Trophoblast cell (in vitro differentiated cells and primary cell): ENCODE data around the gene GAN.

ENCODE experiments used
- DNase-seq, 2 donors: peaks; one replicate each; pipeline ENCODE4 v3.0.0-alpha.2; 2016
- H2AFZ ChIP-seq: 2 replicates; pipeline ENCODE4 v1.6.1; 2013; ENCODE audit warnings: low read length, moderate library complexity, mild to moderate bottlenecking; ENCODE audit not compliant: insufficient read depth, poor library complexity
- H2AK5ac ChIP-seq: 2 replicates; pipeline ENCODE4 v1.6.1; 2013; ENCODE audit warnings: mild to moderate bottlenecking, low read length
- H2BK120ac ChIP-seq: 2 replicates; pipeline ENCODE4 v1.6.1; 2013; ENCODE audit warnings: low read length, mild to moderate bottlenecking, moderate library complexity; ENCODE audit not compliant: insufficient read depth, poor library complexity
- H2BK12ac ChIP-seq: 2 replicates; pipeline ENCODE4 v1.6.1; 2013; ENCODE audit warnings: mild to moderate bottlenecking, low read length, moderate library complexity
- H2BK5ac ChIP-seq: 2 replicates; pipeline ENCODE4 v1.6.1; 2013; ENCODE audit warnings: low read length, low read depth, moderate library complexity, mild to moderate bottlenecking; ENCODE audit not compliant: poor library complexity
- H3K14ac ChIP-seq: 2 replicates; pipeline ENCODE4 v1.6.1; 2013; ENCODE audit warnings: mild to moderate bottlenecking, low read length
- H3K18ac ChIP-seq: 2 replicates; pipeline ENCODE4 v1.6.1; 2013; ENCODE audit warnings: mild to moderate bottlenecking, low read length
- H3K23ac ChIP-seq: 2 replicates; pipeline ENCODE4 v1.6.1; 2013; ENCODE audit warnings: low read length
- H3K27ac ChIP-seq: 2 replicates; pipeline ENCODE4 v1.5.1; 2013; ENCODE audit warnings: low read depth, mild to moderate bottlenecking, inconsistent platforms, low read length, moderate library complexity
- H3K27me3 ChIP-seq: 2 replicates; pipeline ENCODE4 v1.6.1; 2013; ENCODE audit warnings: inconsistent platforms, mild to moderate bottlenecking, low read length, moderate library complexity; ENCODE audit not compliant: insufficient read depth
- H3K36me3 ChIP-seq, 2 experiments: 1 replicate in 1 of 2; 2 replicates in 1 of 2; pipeline ENCODE4 v1.6.1; 2013; ENCODE audit warnings: low read length in 2 of 2, mild to moderate bottlenecking in 2 of 2, moderate library complexity in 1 of 2; ENCODE audit not compliant: insufficient read depth in 2 of 2, control insufficient read depth in 1 of 2
- H3K4ac ChIP-seq: 2 replicates; pipeline ENCODE4 v1.6.1; 2013; ENCODE audit warnings: low read depth, mild to moderate bottlenecking, low read length, moderate library complexity
- H3K4me1 ChIP-seq, 2 experiments: 1 replicate in 1 of 2; 2 replicates in 1 of 2; pipeline ENCODE4 v1.6.1; 2013; ENCODE audit warnings: low read length in 2 of 2, mild to moderate bottlenecking in 2 of 2, moderate library complexity in 1 of 2; ENCODE audit not compliant: insufficient read depth in 2 of 2, control insufficient read depth in 1 of 2
- H3K4me2 ChIP-seq: 2 replicates; pipeline ENCODE4 v1.6.1; 2013; ENCODE audit warnings: inconsistent platforms, mild to moderate bottlenecking, low read length, moderate library complexity
- H3K4me3 ChIP-seq: 2 replicates; pipeline ENCODE4 v1.5.1; 2013; ENCODE audit warnings: mild to moderate bottlenecking, low read depth, low read length, inconsistent platforms
- H3K79me1 ChIP-seq: one replicate; pipeline ENCODE4 v1.6.1; 2013; ENCODE audit warnings: low read length
- H3K79me2 ChIP-seq: 2 replicates; pipeline ENCODE4 v1.6.1; 2013; ENCODE audit warnings: low read length, mild to moderate bottlenecking; ENCODE audit not compliant: control insufficient read depth, insufficient read depth, poor library complexity
- H3K9ac ChIP-seq: 2 replicates; pipeline ENCODE4 v1.6.1; 2013; ENCODE audit warnings: mild to moderate bottlenecking, low read length
- H3K9me3 ChIP-seq: 2 replicates; pipeline ENCODE4 v1.6.1; 2013; ENCODE audit warnings: low read depth, mild to moderate bottlenecking, control low read depth, inconsistent platforms, low read length; ENCODE audit not compliant: insufficient read depth
- H4K12ac ChIP-seq: 2 replicates; pipeline ENCODE4 v1.6.1; 2013; ENCODE audit warnings: low read depth, mild to moderate bottlenecking, low read length, moderate library complexity
- H4K8ac ChIP-seq: 2 replicates; pipeline ENCODE4 v1.6.1; 2013; ENCODE audit warnings: low read depth, mild to moderate bottlenecking, low read length, moderate library complexity
- H4K91ac ChIP-seq: one replicate; pipeline ENCODE4 v1.6.1; 2013; ENCODE audit warnings: low read depth, mild to moderate bottlenecking, low read length, moderate library complexity
- WGBS: extraction: QIAGEN DNeasy Blood & Tissue Kit; methylation state at CpG from one replicate; pipeline ENCODE4 v1.1.7; 2013; ENCODE audit warnings: missing lambda C conversion rate; ENCODE audit not compliant: insufficient read length, insufficient coverage; ENCODE audit errors: extremely low coverage; 5-methylcytosine and 5-hydroxymethylcytosine counted together

GAN gene

GRCh38 chr16:81378049-81378448 lies 63.3 kb downstream of the GAN start:
- DNase-seq, result no peak
- H3K4ac ChIP-seq, result no peak overlapping the region
- H3K23ac ChIP-seq, result no peak overlapping the region
- no peak overlapping the region for H3K18ac ChIP-seq
- H3K27ac ChIP-seq, result no peak overlapping the region
- no peaks in the 10 kb centered on the region for H3K4me1 ChIP-seq
- WGBS, result no CpG with 5 or more reads among the region's 4 CpGs
- no peaks in the 10 kb centered on the region for H3K79me2 ChIP-seq
- no peak overlapping the region for H2BK5ac ChIP-seq
- H4K91ac ChIP-seq, result no peak overlapping the region
- no peak overlapping the region for H2BK12ac ChIP-seq
- no peak overlapping the region for H3K4me2 ChIP-seq
- no peak overlapping the region for H4K12ac ChIP-seq
- no peak overlapping the region for H2AFZ ChIP-seq
- H4K8ac ChIP-seq, result no peak overlapping the region
- no peak overlapping the region for H3K4me3 ChIP-seq
- H2BK120ac ChIP-seq, result no peak overlapping the region
- H2AK5ac ChIP-seq, result no peak overlapping the region
- H3K27me3 ChIP-seq, result no peaks in the 10 kb centered on the region
- no peak overlapping the region for H3K9ac ChIP-seq
- H3K79me1 ChIP-seq, result no peaks in the 10 kb centered on the region
- H3K36me3 ChIP-seq, result peaks cover 10 to 17% of the 10 kb centered on the region in 2 experiments
- no peaks in the 10 kb centered on the region for H3K9me3 ChIP-seq
- H3K14ac ChIP-seq, result no peak overlapping the region

- no peaks in the 10 kb centered on the region for H3K79me1 ChIP-seq
- no peaks in the 10 kb centered on the region for H3K27me3 ChIP-seq
- no peak overlapping the region for H4K8ac ChIP-seq
- H3K4ac ChIP-seq, result no peak overlapping the region
- H2BK5ac ChIP-seq, result no peak overlapping the region
- no peaks in the 10 kb centered on the region for H3K9me3 ChIP-seq
- H3K27ac ChIP-seq, result no peak overlapping the region
- no peak overlapping the region for H3K14ac ChIP-seq
- no peak overlapping the region for H3K4me3 ChIP-seq
- H2BK12ac ChIP-seq, result no peak overlapping the region
- no peak overlapping the region for H3K9ac ChIP-seq
- WGBS, result no CpG with 5 or more reads among the region's 3 CpGs
- no peak overlapping the region for H3K4me2 ChIP-seq
- H4K91ac ChIP-seq, result no peak overlapping the region
- no peak overlapping the region for H4K12ac ChIP-seq
- H3K4me1 ChIP-seq, result no peaks in the 10 kb centered on the region
- no peak overlapping the region for H2AFZ ChIP-seq
- no peak overlapping the region for H2BK120ac ChIP-seq
- no peak overlapping the region for H3K18ac ChIP-seq
- no peak overlapping the region for H3K23ac ChIP-seq
- no peak overlapping the region for H2AK5ac ChIP-seq
- no peak for DNase-seq
- peaks cover 11 to 23% of the 10 kb centered on the region in 2 experiments for H3K36me3 ChIP-seq
- H3K79me2 ChIP-seq, result no peaks in the 10 kb centered on the region
Measured at GRCh38 chr16:81380932-81381331, 66.2 kb downstream of the GAN start.

DNA sequence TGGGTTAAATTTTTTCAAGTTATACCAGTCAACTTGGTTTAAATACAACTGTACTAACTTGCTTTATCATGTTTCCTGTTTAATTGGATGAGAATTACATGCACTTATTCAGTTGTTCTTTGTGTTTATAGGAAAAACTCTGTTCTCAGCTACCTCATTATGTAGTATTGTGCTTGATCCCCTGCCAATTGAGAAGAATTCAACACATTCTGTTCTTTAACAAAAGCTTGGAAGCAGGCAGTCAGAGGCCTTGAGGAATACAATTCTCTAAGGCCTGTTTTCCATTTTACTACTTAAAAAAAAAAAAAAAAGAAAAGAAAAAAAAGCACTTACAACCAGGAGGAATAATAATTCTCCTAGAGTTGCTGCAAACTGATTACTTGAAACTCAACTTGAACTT lies 69.2 kb downstream of the GAN start:
- no peak for DNase-seq

DNA sequence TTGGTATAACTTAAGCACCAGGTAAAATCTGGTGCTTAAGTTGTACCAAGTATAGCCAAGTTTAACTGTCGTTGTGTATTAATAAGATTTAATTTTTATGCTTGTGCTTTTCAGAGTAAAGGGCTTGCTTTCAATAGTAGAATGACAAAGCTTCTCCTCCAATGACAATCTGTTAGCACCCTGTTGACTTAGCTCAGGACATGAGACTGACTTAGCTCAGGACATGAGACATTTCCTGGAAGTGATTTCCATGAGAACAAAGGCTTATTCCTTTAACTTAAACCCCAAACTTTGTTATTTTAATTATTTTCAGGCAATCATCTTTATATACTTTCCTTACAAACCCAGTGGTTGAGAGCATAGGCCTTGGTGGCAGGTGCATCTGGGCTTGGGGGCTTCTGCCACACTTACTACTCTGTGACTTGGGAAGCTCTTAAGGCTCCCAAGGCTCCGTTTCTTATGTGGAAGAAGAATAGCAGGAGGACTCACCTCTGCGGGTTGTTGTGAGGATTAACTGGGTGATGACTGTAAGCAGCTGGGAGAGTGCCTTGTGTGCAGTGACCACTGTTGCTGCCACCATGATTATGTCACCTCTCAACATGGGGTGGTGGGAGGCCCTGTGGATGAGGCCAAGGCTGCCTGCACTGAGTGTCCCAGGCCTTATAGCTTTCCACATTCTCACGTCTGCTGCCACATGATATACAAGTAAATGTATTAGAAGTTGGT lies 70.4 kb downstream of the GAN start:
- Histone ChIP-seq H3K9me3 (no peaks in the 10 kb centered on the region), H3K36me3 (peaks cover 10 to 17% of the 10 kb centered on the region in 2 experiments), H3K14ac (no peak overlapping the region), H2BK12ac (no peak overlapping the region), H3K18ac (no peak overlapping the region), H3K4me1 (peaks cover 2 to 5% of the 10 kb centered on the region in 2 experiments), H2AK5ac (no peak overlapping the region), H4K8ac (no peak overlapping the region), H3K79me2 (no peaks in the 10 kb centered on the region), H3K9ac (no peak overlapping the region), H4K91ac (no peak overlapping the region), H3K23ac (no peak overlapping the region), H3K4me2 (no peak overlapping the region), H3K4ac (no peak overlapping the region), H2BK5ac (no peak overlapping the region), H2AFZ (no peak overlapping the region), H3K27me3 (no peaks in the 10 kb centered on the region), H4K12ac (no peak overlapping the region), H3K27ac (no peak overlapping the region), H3K79me1 (no peaks in the 10 kb centered on the region), H3K4me3 (no peak overlapping the region), H2BK120ac (no peak overlapping the region)
- no peak for DNase-seq
- WGBS, result no CpG with 5 or more reads among the region's 4 CpGs

More for the DNA sequence above, 69.2 kb downstream of the GAN start:
- Histone ChIP-seq H3K27me3 (no peaks in the 10 kb centered on the region), H3K4me2 (no peak overlapping the region), H4K91ac (no peak overlapping the region), H2BK120ac (no peak overlapping the region), H3K18ac (no peak overlapping the region), H3K4me3 (no peak overlapping the region), H3K23ac (no peak overlapping the region), H3K4me1 (peaks cover 2 to 5% of the 10 kb centered on the region in 2 experiments), H3K79me2 (no peaks in the 10 kb centered on the region), H2AK5ac (no peak overlapping the region), H3K27ac (no peak overlapping the region), H3K9me3 (no peaks in the 10 kb centered on the region), H4K12ac (no peak overlapping the region), H3K36me3 (peaks cover 8 to 13% of the 10 kb centered on the region in 2 experiments), H4K8ac (no peak overlapping the region), H3K9ac (no peak overlapping the region), H2BK12ac (no peak overlapping the region), H3K79me1 (no peaks in the 10 kb centered on the region), H3K14ac (no peak overlapping the region), H2BK5ac (no peak overlapping the region), H2AFZ (no peak overlapping the region), H3K4ac (no peak overlapping the region)
